OCI-LY3 (cell line): ENCODE data around the gene EFNA4.

ENCODE experiments used
- H2AFZ ChIP-seq: fragments of 200-600, 300-600 bp; shearing (Covaris generic); 2 replicates; pipeline ENCODE4 v1.6.0; 2014; ENCODE audit warnings: antibody characterized with exemption, low read depth, low read length
- H3K27ac ChIP-seq: fragments of 200-600, 300-600 bp; sonication (generic); 2 replicates; pipeline ENCODE4 v1.5.1; 2014; ENCODE audit warnings: mild to moderate bottlenecking, low read length, moderate library complexity, mixed read lengths
- H3K27me3 ChIP-seq: fragments of 200-600, 300-600 bp; sonication (generic); 2 replicates; pipeline ENCODE4 v1.6.1; 2014; ENCODE audit warnings: low read depth, low read length, mixed read lengths
- H3K36me3 ChIP-seq: fragments of 200-600, 300-600 bp; sonication (generic); replicated peaks from 2 replicates; pipeline ENCODE3; 2014; ENCODE audit warnings: low read depth, low read length, mixed read lengths
- H3K4me1 ChIP-seq: fragments of 300-600, 200-600 bp; sonication (generic); 2 replicates; pipeline ENCODE4 v1.6.1; 2014; ENCODE audit warnings: low read length, mixed read lengths
- H3K4me2 ChIP-seq: fragments of 200-600, 300-600 bp; sonication (generic); 2 replicates; pipeline ENCODE4 v1.6.1; 2014; ENCODE audit warnings: low read length, mixed read lengths
- H3K4me3 ChIP-seq: fragments of 300-600, 200-600 bp; sonication (generic); 2 replicates; pipeline ENCODE4 v1.5.1; 2014; ENCODE audit warnings: antibody characterized with exemption, mild to moderate bottlenecking, low read length, moderate library complexity
- H3K79me2 ChIP-seq: fragments of 300-600, 200-600 bp; shearing (Covaris generic); 2 replicates; pipeline ENCODE4 v1.6.1; 2014; ENCODE audit warnings: mild to moderate bottlenecking, low read length, mixed read lengths
- H3K9ac ChIP-seq: fragments of 300-600, 200-600 bp; shearing (Covaris generic); 2 replicates; pipeline ENCODE4 v1.6.0; 2014; ENCODE audit warnings: mild to moderate bottlenecking, low read length, moderate library complexity
- H3K9me3 ChIP-seq: fragments of 200-600, 300-600 bp; shearing (Covaris generic); 2 replicates; pipeline ENCODE4 v1.6.1; 2014; ENCODE audit warnings: low read length, mixed read lengths; ENCODE audit not compliant: insufficient read depth
- H4K20me1 ChIP-seq: fragments of 200-600, 300-600 bp; sonication (generic); 2 replicates; pipeline ENCODE4 v1.6.1; 2016; ENCODE audit warnings: low read length, mixed read lengths; ENCODE audit not compliant: insufficient read depth
- EZH2phosphoT487 ChIP-seq: fragments of 200-600 bp; shearing (Covaris generic); IDR thresholded peaks from 2 replicates; pipeline ENCODE4 v1.6.1; 2018; ENCODE audit warnings: antibody characterized with exemption, mixed run types, low read depth
- TF ChIP-seq, protein P1 (sequence below): fragments of 200-600, 300-600 bp; sonication (generic); IDR thresholded peaks from 2 replicates; pipeline ENCODE4 v1.5.1; 2014; ENCODE audit warnings: antibody characterized with exemption, low read length, low read depth

The EFNA4 gene

DNA sequence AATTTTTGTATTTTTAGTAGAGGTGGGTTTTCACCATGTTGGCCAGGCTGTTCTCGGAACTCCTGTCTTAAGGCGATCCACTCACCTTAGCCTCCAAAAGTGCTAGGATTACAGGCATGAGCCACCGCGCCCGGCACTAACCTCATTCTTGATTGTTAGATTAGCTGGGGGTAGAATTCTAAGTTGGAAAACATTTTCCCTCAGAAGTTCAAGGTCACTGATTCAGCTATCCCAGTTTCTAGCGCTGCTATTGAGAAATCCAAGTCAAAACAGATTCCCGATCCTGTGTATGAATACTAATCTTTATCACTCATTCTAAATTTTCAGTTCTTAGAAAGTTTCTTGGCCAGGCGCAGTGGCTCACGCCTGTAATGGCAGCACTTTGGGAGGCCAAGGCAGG lies 39.8 kb downstream of the EFNA4 start:
- TF ChIP-seq, protein P1, sequence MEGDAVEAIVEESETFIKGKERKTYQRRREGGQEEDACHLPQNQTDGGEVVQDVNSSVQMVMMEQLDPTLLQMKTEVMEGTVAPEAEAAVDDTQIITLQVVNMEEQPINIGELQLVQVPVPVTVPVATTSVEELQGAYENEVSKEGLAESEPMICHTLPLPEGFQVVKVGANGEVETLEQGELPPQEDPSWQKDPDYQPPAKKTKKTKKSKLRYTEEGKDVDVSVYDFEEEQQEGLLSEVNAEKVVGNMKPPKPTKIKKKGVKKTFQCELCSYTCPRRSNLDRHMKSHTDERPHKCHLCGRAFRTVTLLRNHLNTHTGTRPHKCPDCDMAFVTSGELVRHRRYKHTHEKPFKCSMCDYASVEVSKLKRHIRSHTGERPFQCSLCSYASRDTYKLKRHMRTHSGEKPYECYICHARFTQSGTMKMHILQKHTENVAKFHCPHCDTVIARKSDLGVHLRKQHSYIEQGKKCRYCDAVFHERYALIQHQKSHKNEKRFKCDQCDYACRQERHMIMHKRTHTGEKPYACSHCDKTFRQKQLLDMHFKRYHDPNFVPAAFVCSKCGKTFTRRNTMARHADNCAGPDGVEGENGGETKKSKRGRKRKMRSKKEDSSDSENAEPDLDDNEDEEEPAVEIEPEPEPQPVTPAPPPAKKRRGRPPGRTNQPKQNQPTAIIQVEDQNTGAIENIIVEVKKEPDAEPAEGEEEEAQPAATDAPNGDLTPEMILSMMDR, result no peak
- no peak for TF ChIP-seq EZH2phosphoT487

DNA sequence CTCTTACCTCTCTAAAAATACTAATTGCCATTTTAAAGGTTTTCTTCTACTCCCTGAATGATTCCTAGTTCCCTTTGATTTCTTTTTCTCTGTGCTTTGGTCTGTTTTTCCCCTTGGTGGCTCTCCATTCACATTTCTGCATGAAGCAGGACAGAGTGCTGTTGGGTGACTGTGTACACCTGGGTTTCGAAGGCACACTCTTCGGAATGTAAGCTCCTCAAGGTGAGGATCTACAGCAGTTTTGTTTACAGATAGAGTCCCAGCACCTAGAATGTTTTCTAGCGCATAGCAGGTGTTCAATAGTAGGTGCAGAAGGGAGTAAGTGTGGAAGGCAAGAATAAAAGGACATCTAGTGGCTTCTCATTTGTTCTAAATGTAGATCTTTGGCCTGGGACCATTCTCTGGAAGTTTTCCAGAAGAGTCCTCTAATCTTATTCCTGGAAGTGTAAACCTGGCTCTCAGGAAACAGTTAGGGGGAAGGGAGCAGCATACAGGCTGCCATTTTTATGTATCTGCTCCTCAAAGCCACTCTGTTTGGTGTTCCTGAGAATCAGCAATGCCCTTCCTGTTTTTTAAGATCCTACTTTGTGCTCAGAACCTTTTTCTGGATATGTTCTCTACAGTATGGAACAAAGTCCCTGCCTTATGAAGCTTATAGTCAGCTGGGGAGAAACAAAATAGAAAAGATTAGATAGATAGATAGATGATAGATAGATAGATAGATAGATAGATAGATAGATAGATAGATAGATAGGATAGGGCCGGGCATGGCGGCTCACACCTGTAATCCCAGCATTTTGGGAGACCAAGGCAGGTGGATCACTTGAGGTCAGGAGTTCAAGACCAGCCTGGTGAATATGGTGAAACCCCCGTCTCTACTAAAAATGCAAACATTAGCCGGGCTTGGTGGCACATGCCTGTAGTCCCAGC lies 41.3 kb downstream of the EFNA4 start:
- Histone ChIP-seq H3K4me2 (no peak overlapping the region), H3K4me1 (0 out of 2 replicates have a peak, but pooled peaks cover 4% of the 10 kb centered on the region), H3K79me2 (no peaks in the 10 kb centered on the region), H2AFZ (no peak overlapping the region), H3K36me3 (no peaks in the 10 kb centered on the region), H3K4me3 (no peak overlapping the region), H3K9me3 (no peaks in the 10 kb centered on the region), H3K27me3 (peaks cover 19% of the 10 kb centered on the region), H3K27ac (no peak overlapping the region), H3K9ac (no peak overlapping the region), H4K20me1 (no peaks in the 10 kb centered on the region)
- TF ChIP-seq, protein P1, result no peak
- no peak for TF ChIP-seq EZH2phosphoT487

More for the DNA sequence above, 39.8 kb downstream of the EFNA4 start:
- no peak overlapping the region for H3K27ac ChIP-seq
- H3K27me3 ChIP-seq, result peaks cover 19% of the 10 kb centered on the region
- no peak overlapping the region for H3K4me2 ChIP-seq
- H3K9me3 ChIP-seq, result no peaks in the 10 kb centered on the region
- H3K79me2 ChIP-seq, result no peaks in the 10 kb centered on the region
- no peak overlapping the region for H3K9ac ChIP-seq
- 0 out of 2 replicates have a peak, but pooled peaks cover 2% of the 10 kb centered on the region for H3K4me1 ChIP-seq
- no peak overlapping the region for H3K4me3 ChIP-seq
- no peaks in the 10 kb centered on the region for H4K20me1 ChIP-seq
- no peaks in the 10 kb centered on the region for H3K36me3 ChIP-seq
- H2AFZ ChIP-seq, result no peak overlapping the region

DNA sequence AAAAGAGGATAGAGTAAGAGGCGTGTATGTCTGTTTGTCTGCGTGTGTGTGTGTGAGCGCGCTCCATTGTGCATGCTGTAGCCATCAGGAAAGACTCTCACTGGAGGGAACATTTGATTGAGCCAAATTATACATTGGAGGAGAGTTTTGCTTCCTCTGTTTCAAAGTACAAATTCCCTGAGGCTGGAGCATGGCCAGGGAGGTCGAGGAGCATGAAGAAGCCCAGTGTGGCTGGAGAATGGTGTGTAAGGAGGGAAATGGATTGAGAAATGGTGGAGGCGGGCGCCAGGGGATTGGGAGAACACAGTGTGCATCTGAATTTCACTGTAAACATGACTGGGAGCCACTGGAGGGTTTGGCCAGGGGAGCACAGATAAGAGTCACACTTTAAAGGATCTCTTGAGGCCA lies 42.1 kb downstream of the EFNA4 start:
- TF ChIP-seq, protein P1, result no peak
- TF ChIP-seq EZH2phosphoT487, result no peak
- H3K9ac ChIP-seq, result no peak overlapping the region
- H3K4me2 ChIP-seq, result no peak overlapping the region
- H3K9me3 ChIP-seq, result no peaks in the 10 kb centered on the region
- no peak overlapping the region for H3K4me3 ChIP-seq
- no peak overlapping the region for H2AFZ ChIP-seq
- H3K36me3 ChIP-seq, result no peaks in the 10 kb centered on the region
- peaks cover 19% of the 10 kb centered on the region for H3K27me3 ChIP-seq
- no peaks in the 10 kb centered on the region for H4K20me1 ChIP-seq
- 0 out of 2 replicates have a peak, but pooled peaks cover 4% of the 10 kb centered on the region for H3K4me1 ChIP-seq
- no peak overlapping the region for H3K27ac ChIP-seq
- no peaks in the 10 kb centered on the region for H3K79me2 ChIP-seq

DNA sequence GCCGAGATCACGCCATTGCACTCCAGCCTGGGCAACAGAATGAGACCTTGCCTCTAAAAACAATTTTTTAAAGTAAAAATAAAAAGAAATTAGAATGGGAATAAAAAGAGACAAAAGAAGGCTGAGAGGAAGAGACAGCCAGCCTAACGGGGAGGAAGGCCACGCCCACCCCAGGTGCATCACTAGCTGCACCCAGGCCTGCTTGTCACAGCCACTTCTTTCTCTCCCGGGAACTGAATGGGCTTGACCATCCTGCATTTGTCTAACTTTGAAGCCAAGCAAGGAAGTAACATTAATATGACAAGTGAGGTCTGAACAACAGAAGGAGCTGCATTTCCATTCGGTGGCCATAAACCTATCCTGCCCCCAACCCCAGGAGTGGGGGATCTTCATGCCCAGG lies 43.3 kb downstream of the EFNA4 start:
- H2AFZ ChIP-seq, result no peak overlapping the region
- H3K4me2 ChIP-seq, result no peak overlapping the region
- 0 out of 2 replicates have a peak, but pooled peaks cover 4% of the 10 kb centered on the region for H3K4me1 ChIP-seq
- no peak overlapping the region for H3K9ac ChIP-seq
- H3K9me3 ChIP-seq, result no peaks in the 10 kb centered on the region
- no peak overlapping the region for H3K4me3 ChIP-seq
- H3K79me2 ChIP-seq, result no peaks in the 10 kb centered on the region
- H3K36me3 ChIP-seq, result no peaks in the 10 kb centered on the region
- H3K27ac ChIP-seq, result no peak overlapping the region
- TF ChIP-seq, protein P1, result no peak
- no peak for TF ChIP-seq EZH2phosphoT487
- no peaks in the 10 kb centered on the region for H4K20me1 ChIP-seq
- H3K27me3 ChIP-seq, result peaks cover 19% of the 10 kb centered on the region
